HepG2 (cell line): Measurements from ENCODE around the gene CLDND2. TPM values are rescaled to one million over a fixed set of nuclear protein-coding genes. Genes with fewer than 3 reads are reported as not detected.

Experiments used
- ATF1 ChIP-seq: IDR thresholded peaks from 2 replicates; pipeline ENCODE4 v1.6.1; 2016; ENCODE audit warnings: mild to moderate bottlenecking, control low read depth
- FOXK2 ChIP-seq: fragments of 450-650 bp; IDR thresholded peaks from 2 replicates; pipeline ENCODE4 v1.6.1; 2016
- HOXD1 ChIP-seq: sonication (generic); formaldehyde crosslinking; IDR thresholded peaks from 2 replicates; pipeline ENCODE4 v1.5.0; 2020; ENCODE audit warnings: missing genetic modification reagents
- IRF9 ChIP-seq: sonication (generic); formaldehyde crosslinking; IDR thresholded peaks from 2 replicates; pipeline ENCODE4 v1.8.0; 2022; ENCODE audit warnings: missing genetic modification reagents, mild to moderate bottlenecking, borderline replicate concordance
- LBX2 ChIP-seq: sonication (generic); formaldehyde crosslinking; IDR thresholded peaks from 2 replicates; pipeline ENCODE4 v1.5.0; 2020; ENCODE audit warnings: missing genetic modification reagents, mild to moderate bottlenecking, borderline replicate concordance
- NCOR1 ChIP-seq: fragments of 200-600 bp; sonication (generic); IDR thresholded peaks from 2 replicates; pipeline ENCODE4 v1.7.0; 2017; ENCODE audit warnings: antibody characterized with exemption, low read length, borderline replicate concordance
- PHB2 ChIP-seq: fragments of 450-650 bp; IDR thresholded peaks from 2 replicates; pipeline ENCODE4 v1.6.1; 2018; ENCODE audit not compliant: partially characterized antibody
- PHF21A ChIP-seq: sonication (generic); formaldehyde crosslinking; IDR thresholded peaks from 2 replicates; pipeline ENCODE4 v1.5.0; 2020; ENCODE audit warnings: mild to moderate bottlenecking, missing genetic modification reagents
- SRY ChIP-seq: sonication (generic); formaldehyde crosslinking; IDR thresholded peaks from 2 replicates; pipeline ENCODE4 v1.8.0; 2022; ENCODE audit warnings: mild to moderate bottlenecking, missing genetic modification reagents
- ZFX ChIP-seq: sonication (generic); formaldehyde crosslinking; IDR thresholded peaks from 2 replicates; pipeline ENCODE4 v1.4.0; 2020; ENCODE audit warnings: mild to moderate bottlenecking, low read depth, missing genetic modification reagents, moderate library complexity
- ZHX2 ChIP-seq, 2 experiments: sonication (generic) in 1 of 2; formaldehyde crosslinking in 1 of 2; IDR thresholded peaks; 2 replicates each; pipeline versions ENCODE4 v1.6.1 to v1.9.0; 2014 to 2022; ENCODE audit warnings: antibody characterized with exemption in 1 of 2, borderline replicate concordance in 1 of 2, inconsistent platforms in 1 of 2, low read depth in 1 of 2, missing genetic modification reagents in 1 of 2
- ZNF224 ChIP-seq: sonication (generic); formaldehyde crosslinking; IDR thresholded peaks from 2 replicates; pipeline ENCODE4 v1.5.0; 2020; ENCODE audit warnings: mild to moderate bottlenecking, missing genetic modification reagents
- ZNF552 ChIP-seq: sonication (generic); formaldehyde crosslinking; IDR thresholded peaks from 2 replicates; pipeline ENCODE4 v1.9.0; 2022; ENCODE audit warnings: missing genetic modification reagents, mild to moderate bottlenecking, borderline replicate concordance
- ZNF687 ChIP-seq: sonication (generic); formaldehyde crosslinking; IDR thresholded peaks from 2 replicates; pipeline ENCODE4 v1.5.1; 2020; ENCODE audit warnings: mild to moderate bottlenecking, missing genetic modification reagents, moderate library complexity
- ZSCAN5A ChIP-seq: sonication (generic); formaldehyde crosslinking; IDR thresholded peaks from 2 replicates; pipeline ENCODE4 v1.8.0; 2022; ENCODE audit warnings: mild to moderate bottlenecking, missing genetic modification reagents, borderline replicate concordance
- polyA plus RNA-seq, 8 experiments: library from polyadenylated mRNA; depleted of rRNA in 3 of 8; stranded (reverse) in 7 of 8; unstranded in 1 of 8; fragments of >200 nt; fragmentation: Illumina TruSeq in 4 of 8; extraction: Trizol in 4 of 8; gene quantifications; 2 replicates each; pipeline versions ENCODE4 v1.2.1 to v1.2.3, GENCODE V29; 2011 to 2016; ENCODE audit warnings: low read depth in 4 of 8, missing spikeins in 1 of 8, mixed read lengths in 1 of 8; ENCODE audit not compliant: insufficient read depth in 1 of 8
- total RNA-seq, 5 experiments: library from RNA; depleted of rRNA; stranded (reverse); fragments of >200 nt; fragmentation: Illumina TruSeq; extraction: Trizol; gene quantifications; 2 replicates each; pipeline ENCODE4 v1.2.3, GENCODE V29; 2016; ENCODE audit warnings: low read depth in 1 of 5

Gene CLDND2
- total and polyA plus RNA-seq, 2 of the 13 experiments (the other 11 are each of a cell fraction or from before 2014, with no cell fraction given), result 0.84 to 1.8 TPM

GRCh38 chr19:51351266-51351990 is 17.4 kb downstream of the CLDND2 start (continued):
- TF ChIP-seq ZNF552 (no peak), ZNF224 (CRISPR knock-in tag) (0 out of 2 replicates have a peak, but pooled peaks have one; percentile 7), FOXK2 (no peak), ATF1 (no peak), PHB2 (no peak), ZSCAN5A (CRISPR knock-in tag) (no peak), PHF21A (CRISPR knock-in tag) (peak; percentile 47; the same call in 1 of the 2 replicates), SRY (0 out of 2 replicates have a peak, but pooled peaks have one; percentile 23), LBX2 (no peak), ZHX2 (IDR thresholded peaks at IDR 0.05; ENCODE audit: low read depth) (no peak), ZHX2 (CRISPR knock-in tag; IDR thresholded peaks at IDR 0.05; ENCODE audit: borderline replicate concordance) (no peak), IRF9 (CRISPR knock-in tag) (0 out of 2 replicates have a peak, but pooled peaks have one; percentile 15), NCOR1 (no peak), ZNF687 (CRISPR knock-in tag) (peak; percentile 78), HOXD1 (CRISPR knock-in tag) (no peak), ZFX (peak; percentile 34; the same call in 1 of the 2 replicates)
